ENCODE measurements around the gene TBX15.
"Not testable (repeated sequence)": the region's sequence is repeated elsewhere in the genome, so short reads cannot be mapped to it uniquely, and the experiment has no call there.

Gene TBX15

GRCh38 chr1:118961156-118961555 is 27.0 kb downstream of the TBX15 start:
- in situ Hi-C loops (cut with HindIII; ENCODE audit: low sequenced_read_pairs) = no loop called here
- H3K4me3 ChIP-seq (ENCODE audit: low read depth, low read length) = no peak overlapping the region
- DNase-seq (ENCODE audit: low read depth, low spot score) = no peak
- TF ChIP-seq CTCF (IDR thresholded peaks at IDR 0.05; ENCODE audit: low read depth, low read length) = no peak

DNA sequence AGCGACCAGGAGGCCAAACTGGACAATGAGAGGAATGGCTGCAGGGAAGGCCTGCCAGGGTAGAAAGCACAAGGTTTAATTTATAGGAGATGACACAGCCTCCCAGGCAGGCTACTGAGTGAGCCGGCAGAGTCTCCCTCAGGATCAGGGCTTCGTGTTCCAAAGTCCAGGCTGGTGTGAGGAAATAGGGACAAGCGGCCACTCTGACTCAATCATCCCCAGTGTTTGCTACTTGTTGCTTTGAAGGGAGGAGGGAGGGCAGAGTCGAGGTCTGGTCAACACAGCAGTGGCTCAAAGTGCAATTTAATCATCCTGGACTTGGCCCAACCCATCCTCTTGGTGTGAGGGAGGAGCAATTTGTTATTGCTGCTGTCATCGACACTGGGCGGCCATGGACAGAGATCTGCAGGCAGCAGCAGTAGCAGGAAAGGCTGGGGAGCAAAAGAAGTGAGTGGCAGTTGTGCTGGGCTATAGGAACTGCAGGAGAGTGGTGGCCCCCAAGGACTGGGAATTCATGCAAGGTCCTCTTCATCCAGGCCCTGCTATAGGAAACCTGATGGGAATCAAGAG is 27.5 kb downstream of the TBX15 start:
- in situ Hi-C loops (cut with HindIII; ENCODE audit: low sequenced_read_pairs) = no loop called here
- no peak for TF ChIP-seq CTCF (IDR thresholded peaks at IDR 0.05; ENCODE audit: low read depth, low read length)
- DNase-seq (ENCODE audit: low read depth, low spot score) = peak; percentile 81

GRCh38 chr1:118960026-118960561 is 28.0 kb downstream of the TBX15 start:
- no peak overlapping the region for H3K4me3 ChIP-seq (ENCODE audit: low read depth, low read length)
- TF ChIP-seq CTCF (IDR thresholded peaks at IDR 0.05; ENCODE audit: low read depth, low read length) = no peak
- DNase-seq (ENCODE audit: low read depth, low spot score) = peak; percentile 76
- in situ Hi-C loops (cut with HindIII; ENCODE audit: low sequenced_read_pairs) = no loop called here

More for the DNA sequence above, 27.5 kb downstream of the TBX15 start:
- H3K4me3 ChIP-seq (ENCODE audit: low read depth, low read length) = no peak overlapping the region

DNA sequence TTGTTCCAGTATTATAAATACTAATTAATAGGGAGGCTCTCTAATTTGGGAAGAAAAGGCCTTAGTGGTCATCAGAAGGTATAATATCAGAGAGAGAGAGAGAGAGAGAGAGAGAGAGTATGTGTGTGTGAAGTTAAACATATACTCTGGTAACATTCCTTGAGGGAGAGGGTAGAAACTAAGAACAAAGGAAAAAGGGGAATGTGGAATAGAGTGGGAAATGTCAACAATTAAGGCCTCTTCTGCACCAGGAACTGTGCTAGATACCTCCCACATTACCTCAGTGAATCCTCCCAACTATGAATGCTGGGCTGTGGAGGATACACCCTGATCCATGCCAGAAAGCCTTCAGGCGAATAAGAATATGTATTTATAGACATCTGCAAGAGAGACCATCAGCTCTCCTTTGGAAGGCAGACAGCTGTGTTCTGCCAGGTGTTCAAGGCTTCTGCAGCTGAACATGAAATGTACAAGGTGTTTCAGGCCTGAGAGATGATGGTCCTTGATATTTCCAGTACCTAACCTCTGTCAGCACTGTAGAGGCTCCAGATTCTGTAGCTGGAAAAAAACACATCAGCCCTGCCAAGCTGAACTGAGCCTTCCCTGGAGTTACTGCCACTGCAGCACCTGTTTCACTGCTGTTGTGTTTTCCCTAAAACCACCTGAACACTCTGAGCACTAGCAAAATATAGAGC is 29.1 kb downstream of the TBX15 start:
- no peak overlapping the region for H3K4me3 ChIP-seq (ENCODE audit: low read depth, low read length)
- TF ChIP-seq CTCF (IDR thresholded peaks at IDR 0.05; ENCODE audit: low read depth, low read length) = no peak
- in situ Hi-C loops (cut with HindIII; ENCODE audit: low sequenced_read_pairs) = no loop called here
- no peak for DNase-seq (ENCODE audit: low read depth, low spot score)

DNA sequence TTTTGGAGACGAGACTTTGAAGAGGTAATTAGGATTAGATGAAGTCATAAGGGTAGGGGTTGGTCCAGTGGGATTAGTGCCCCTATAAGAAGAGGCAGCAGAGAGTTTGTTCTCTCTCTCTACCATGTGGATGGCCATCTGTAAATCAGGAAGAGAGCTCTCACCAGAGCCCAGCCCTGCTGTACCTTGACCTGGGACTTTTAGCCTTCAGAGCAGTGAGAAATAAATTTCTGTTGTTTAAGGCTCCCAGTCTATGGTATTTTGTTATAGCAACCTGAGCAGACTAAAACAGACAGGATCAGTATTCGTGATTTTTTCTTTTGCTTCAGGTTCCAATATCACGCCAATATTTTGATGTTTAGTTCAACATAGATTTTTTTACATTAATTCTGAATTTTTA is 30.0 kb downstream of the TBX15 start:
- no peak overlapping the region for H3K4me3 ChIP-seq (ENCODE audit: low read depth, low read length)
- DNase-seq (ENCODE audit: low read depth, low spot score) = no peak
- TF ChIP-seq CTCF (IDR thresholded peaks at IDR 0.05; ENCODE audit: low read depth, low read length) = no peak
- in situ Hi-C loops (cut with HindIII; ENCODE audit: low sequenced_read_pairs) = no loop called here

DNA sequence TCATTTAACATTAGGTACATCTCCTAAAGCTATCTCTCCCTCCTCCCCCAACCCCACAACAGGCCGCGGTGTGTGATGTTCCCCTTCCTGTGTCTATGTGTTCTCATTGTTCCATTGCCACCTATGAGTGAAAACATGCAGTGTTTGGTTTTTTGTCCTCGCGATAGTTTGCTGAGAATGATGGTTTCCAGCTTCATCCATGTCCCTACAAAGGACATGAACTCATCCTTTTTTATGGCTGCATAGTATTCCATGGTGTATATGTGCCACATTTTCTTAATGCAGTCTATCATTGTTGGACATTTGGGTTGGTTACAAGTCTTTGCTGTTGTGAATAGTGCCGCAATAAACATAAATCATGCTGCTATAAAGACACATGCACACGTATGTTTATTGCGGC is 30.6 kb downstream of the TBX15 start:
- H3K4me3 ChIP-seq (ENCODE audit: low read depth, low read length); DNase-seq (ENCODE audit: low read depth, low spot score); in situ Hi-C loops (cut with HindIII; ENCODE audit: low sequenced_read_pairs): not testable (repeated sequence)

DNA sequence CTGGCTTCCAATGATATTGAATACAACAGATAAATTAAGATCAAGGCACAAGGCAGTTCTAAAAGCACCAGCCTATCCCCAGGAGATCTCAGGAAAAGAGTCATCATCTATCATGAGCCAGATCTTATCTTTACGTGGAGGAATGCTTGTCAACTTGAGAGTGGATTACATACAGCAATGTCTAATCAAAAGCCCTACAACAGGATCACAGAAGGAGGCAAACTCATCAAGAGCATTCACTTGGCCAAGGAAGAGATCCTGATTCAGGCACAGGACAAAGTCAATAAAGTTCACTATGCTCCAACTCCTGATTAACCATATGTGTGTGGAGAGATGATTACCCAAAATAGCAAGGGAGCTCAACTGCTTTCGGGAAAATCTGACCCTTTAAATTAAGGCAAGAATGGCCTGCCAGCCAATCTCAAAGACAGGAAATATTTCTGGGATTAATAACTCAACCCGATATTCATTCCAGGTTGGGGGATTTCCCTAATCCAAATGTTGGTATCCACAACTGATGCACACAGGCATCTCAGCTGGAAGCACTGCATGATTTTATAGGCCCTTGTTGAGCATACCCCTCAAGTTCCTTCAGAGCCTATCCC is 33.7 kb downstream of the TBX15 start:
- TF ChIP-seq CTCF (IDR thresholded peaks at IDR 0.05; ENCODE audit: low read depth, low read length) = no peak
- no peak overlapping the region for H3K4me3 ChIP-seq (ENCODE audit: low read depth, low read length)
- DNase-seq (ENCODE audit: low read depth, low spot score) = no peak
- in situ Hi-C loops (cut with HindIII; ENCODE audit: low sequenced_read_pairs) = no loop called here

All from astrocyte of the spinal cord (primary cell).